ENCODE measurements around the gene PSMB5. TPM values are rescaled to one million over a fixed set of nuclear protein-coding genes. Genes with fewer than 3 reads are reported as not detected.

Gene PSMB5
- total and polyA plus RNA-seq, 2 experiments from 2014 or later, result 124 to 326 TPM

- TF ChIP-seq, protein P1, sequence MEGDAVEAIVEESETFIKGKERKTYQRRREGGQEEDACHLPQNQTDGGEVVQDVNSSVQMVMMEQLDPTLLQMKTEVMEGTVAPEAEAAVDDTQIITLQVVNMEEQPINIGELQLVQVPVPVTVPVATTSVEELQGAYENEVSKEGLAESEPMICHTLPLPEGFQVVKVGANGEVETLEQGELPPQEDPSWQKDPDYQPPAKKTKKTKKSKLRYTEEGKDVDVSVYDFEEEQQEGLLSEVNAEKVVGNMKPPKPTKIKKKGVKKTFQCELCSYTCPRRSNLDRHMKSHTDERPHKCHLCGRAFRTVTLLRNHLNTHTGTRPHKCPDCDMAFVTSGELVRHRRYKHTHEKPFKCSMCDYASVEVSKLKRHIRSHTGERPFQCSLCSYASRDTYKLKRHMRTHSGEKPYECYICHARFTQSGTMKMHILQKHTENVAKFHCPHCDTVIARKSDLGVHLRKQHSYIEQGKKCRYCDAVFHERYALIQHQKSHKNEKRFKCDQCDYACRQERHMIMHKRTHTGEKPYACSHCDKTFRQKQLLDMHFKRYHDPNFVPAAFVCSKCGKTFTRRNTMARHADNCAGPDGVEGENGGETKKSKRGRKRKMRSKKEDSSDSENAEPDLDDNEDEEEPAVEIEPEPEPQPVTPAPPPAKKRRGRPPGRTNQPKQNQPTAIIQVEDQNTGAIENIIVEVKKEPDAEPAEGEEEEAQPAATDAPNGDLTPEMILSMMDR (IDR thresholded peaks at IDR 0.05; ENCODE audit: low read depth, low read length), result no peak
- H3K27ac ChIP-seq, result peak overlapping the region; percentile 99
These were observed 56.2 kb downstream of the PSMB5 start for GRCh38 chr14:22978487-22978837.

DNA sequence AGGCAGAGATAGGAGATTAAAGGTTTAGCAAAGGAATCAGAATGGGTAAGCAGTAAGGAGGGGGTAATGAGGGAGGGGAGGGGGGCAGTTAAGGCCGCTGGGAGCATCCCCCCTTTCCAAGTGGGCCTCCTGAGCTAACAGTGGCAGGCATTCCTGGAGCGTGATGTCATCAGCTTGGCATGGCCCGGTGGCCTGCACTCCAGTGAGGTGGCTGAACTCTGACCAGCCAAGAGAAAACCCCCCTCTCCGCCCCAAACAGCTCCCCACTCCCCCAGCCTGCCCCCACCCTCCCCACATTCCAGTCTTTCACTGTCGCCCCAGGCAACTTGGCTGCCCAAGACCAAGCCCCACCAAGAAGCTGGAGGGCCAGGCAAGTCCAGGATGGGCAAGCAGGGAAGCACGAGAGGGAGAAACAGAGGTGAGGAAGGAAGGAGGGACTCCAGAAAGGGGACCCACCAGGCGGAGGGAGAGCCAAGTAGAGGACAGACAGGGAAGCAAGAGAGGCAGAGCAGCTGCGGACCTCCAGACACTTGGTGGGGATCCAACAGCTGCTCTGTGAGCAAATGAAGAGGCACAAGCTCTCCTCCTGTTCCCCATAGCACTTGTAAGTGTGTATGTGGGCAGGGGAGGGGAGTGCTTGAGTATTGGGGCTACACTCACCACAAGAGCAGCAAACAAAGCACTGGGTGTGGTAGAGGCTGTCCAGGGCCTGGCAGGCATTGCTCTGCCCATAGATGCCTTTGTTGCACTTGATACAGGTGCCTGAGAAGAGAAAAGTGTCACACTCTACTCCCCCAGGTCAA lies 56.8 kb downstream of the PSMB5 start:
- Histone ChIP-seq H3K27me3 (no peaks in the 10 kb centered on the region), H3K36me3 (peaks cover 15% of the 10 kb centered on the region), H3K4me3 (no peak overlapping the region), H3K27ac (peak overlapping the region; percentile 99), H3K4me1 (ENCODE audit: low read depth) (peaks cover 40% of the 10 kb centered on the region), H3K9me3 (ENCODE audit: low read depth) (no peaks in the 10 kb centered on the region)
- TF ChIP-seq, protein P1 (IDR thresholded peaks at IDR 0.05; ENCODE audit: low read depth, low read length), result no peak
- peak; percentile 87 to 89 for DNase-seq (ENCODE audit: low read depth in 1 of 2, low spot score in 1 of 2)

More at GRCh38 chr14:22978487-22978837, 56.2 kb downstream of the PSMB5 start:
- Histone ChIP-seq H3K4me3 (no peak overlapping the region), H3K36me3 (peaks cover 10% of the 10 kb centered on the region), H3K27me3 (no peaks in the 10 kb centered on the region), H3K9me3 (ENCODE audit: low read depth) (no peaks in the 10 kb centered on the region), H3K4me1 (ENCODE audit: low read depth) (peaks cover 40% of the 10 kb centered on the region)
- no peak for DNase-seq (ENCODE audit: low read depth in 1 of 2, low spot score in 1 of 2)

DNA sequence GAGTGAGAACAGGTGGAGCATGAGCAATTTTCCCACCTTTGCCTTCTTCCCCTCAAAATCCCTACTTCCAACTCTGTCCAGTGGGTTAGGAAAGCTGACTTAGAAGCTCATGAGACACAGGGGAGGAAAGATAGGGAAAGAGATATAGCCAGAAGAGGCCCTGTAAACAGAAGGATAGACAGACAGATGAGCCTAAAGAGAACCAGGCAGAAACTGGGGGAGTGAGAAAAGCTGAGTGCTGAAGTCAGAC lies 57.3 kb downstream of the PSMB5 start:
- H3K27ac ChIP-seq, result peak overlapping the region; percentile 99
- peaks cover 15% of the 10 kb centered on the region for H3K36me3 ChIP-seq
- no peaks in the 10 kb centered on the region for H3K27me3 ChIP-seq
- H3K4me3 ChIP-seq, result no peak overlapping the region
- DNase-seq (ENCODE audit: low read depth in 1 of 2, low spot score in 1 of 2), result no peak
- peaks cover 40% of the 10 kb centered on the region for H3K4me1 ChIP-seq (ENCODE audit: low read depth)
- no peaks in the 10 kb centered on the region for H3K9me3 ChIP-seq (ENCODE audit: low read depth)
- TF ChIP-seq, protein P1 (IDR thresholded peaks at IDR 0.05; ENCODE audit: low read depth, low read length), result no peak

GRCh38 chr14:22976620-22977433 lies 57.9 kb downstream of the PSMB5 start:
- peak; percentile 36 to 76 for DNase-seq (ENCODE audit: low read depth in 1 of 2, low spot score in 1 of 2)
- H3K4me1 ChIP-seq (ENCODE audit: low read depth), result peaks cover 40% of the 10 kb centered on the region
- H3K27me3 ChIP-seq, result no peaks in the 10 kb centered on the region
- H3K4me3 ChIP-seq, result no peak overlapping the region
- TF ChIP-seq, protein P1 (IDR thresholded peaks at IDR 0.05; ENCODE audit: low read depth, low read length), result no peak
- H3K27ac ChIP-seq, result peak overlapping the region; percentile 99
- H3K36me3 ChIP-seq, result peaks cover 15% of the 10 kb centered on the region
- H3K9me3 ChIP-seq (ENCODE audit: low read depth), result no peaks in the 10 kb centered on the region

Other genes with a start within 250 kb of the PSMB5 start
- gene SLC7A7, start 219.5 kb downstream of the PSMB5 start, total RNA-seq, result 1.3 and 2.3 TPM in 2 replicates
- 1.4 and 1.9 TPM in 2 replicates for gene SLC7A7, start 219.5 kb downstream of the PSMB5 start, polyA plus RNA-seq
- gene MRPL52, start 205.0 kb downstream of the PSMB5 start, total RNA-seq, result 58.0 and 97.9 TPM in 2 replicates
- 246 and 259 TPM in 2 replicates for gene MRPL52, start 205.0 kb downstream of the PSMB5 start, polyA plus RNA-seq
- gene MMP14, start 198.3 kb downstream of the PSMB5 start, total RNA-seq, result 24.6 and 48.1 TPM in 2 replicates
- gene MMP14, start 198.3 kb downstream of the PSMB5 start, polyA plus RNA-seq, result 1.8 and 6.3 TPM in 2 replicates
- gene LRP10, start 163.2 kb downstream of the PSMB5 start, total RNA-seq, result 40.8 and 47.1 TPM in 2 replicates
- gene LRP10, start 163.2 kb downstream of the PSMB5 start, polyA plus RNA-seq, result 58.6 and 62.7 TPM in 2 replicates
- gene REM2, start 151.7 kb downstream of the PSMB5 start, total RNA-seq, result 1.6 and 5.1 TPM in 2 replicates
- gene REM2, start 151.7 kb downstream of the PSMB5 start, polyA plus RNA-seq, result 2.7 and 7.1 TPM in 2 replicates
- 97.6 and 107 TPM in 2 replicates for gene RBM23, start 115.8 kb downstream of the PSMB5 start, total RNA-seq
- 93.4 and 94.7 TPM in 2 replicates for gene RBM23, start 115.8 kb downstream of the PSMB5 start, polyA plus RNA-seq
- 53.9 and 62.7 TPM in 2 replicates for gene PRMT5, start 105.5 kb downstream of the PSMB5 start, total RNA-seq
- gene PRMT5, start 105.5 kb downstream of the PSMB5 start, polyA plus RNA-seq, result 131 and 134 TPM in 2 replicates
- gene HAUS4, start 77.8 kb downstream of the PSMB5 start, total RNA-seq, result 60.7 and 84.5 TPM in 2 replicates
- gene HAUS4, start 77.8 kb downstream of the PSMB5 start, polyA plus RNA-seq, result 28.3 and 59.7 TPM in 2 replicates
- 33.8 and 39.3 TPM in 2 replicates for gene AJUBA, start 52.3 kb downstream of the PSMB5 start, total RNA-seq
- gene AJUBA, start 52.3 kb downstream of the PSMB5 start, polyA plus RNA-seq, result 18.9 and 19.9 TPM in 2 replicates
- gene C14orf93, start 24.8 kb downstream of the PSMB5 start, total RNA-seq, result 7.9 and 26.3 TPM in 2 replicates
- 6.7 and 10.5 TPM in 2 replicates for gene C14orf93, start 24.8 kb downstream of the PSMB5 start, polyA plus RNA-seq
- 0.12 TPM in 1 of 2 replicates, not detected in the other for gene PSMB11, start 7.3 kb upstream of the PSMB5 start, total RNA-seq
- not detected in 2 replicates for gene PSMB11, start 7.3 kb upstream of the PSMB5 start, polyA plus RNA-seq
- 8.6 and 8.9 TPM in 2 replicates for gene CDH24, start 22.6 kb upstream of the PSMB5 start, total RNA-seq
- gene CDH24, start 22.6 kb upstream of the PSMB5 start, polyA plus RNA-seq, result 4.4 and 13.4 TPM in 2 replicates
- gene ACIN1, start 60.2 kb upstream of the PSMB5 start, total RNA-seq, result 95.1 and 151 TPM in 2 replicates
- 41.0 and 45.5 TPM in 2 replicates for gene ACIN1, start 60.2 kb upstream of the PSMB5 start, polyA plus RNA-seq
- 22.2 and 57.0 TPM in 2 replicates for gene C14orf119, start 60.6 kb upstream of the PSMB5 start, total RNA-seq
- gene C14orf119, start 60.6 kb upstream of the PSMB5 start, polyA plus RNA-seq, result 105 and 120 TPM in 2 replicates
- gene CIROP, start 70.1 kb upstream of the PSMB5 start, total RNA-seq, result 0.15 TPM in 1 of 2 replicates, not detected in the other
- gene CIROP, start 70.1 kb upstream of the PSMB5 start, polyA plus RNA-seq, result not detected in 2 replicates
- not detected in 2 replicates for gene CEBPE, start 84.4 kb upstream of the PSMB5 start, total RNA-seq
- gene CEBPE, start 84.4 kb upstream of the PSMB5 start, polyA plus RNA-seq, result not detected in 2 replicates
- gene SLC7A8, start 148.8 kb upstream of the PSMB5 start, total RNA-seq, result 9.2 and 14.1 TPM in 2 replicates
- 12.6 and 14.0 TPM in 2 replicates for gene SLC7A8, start 148.8 kb upstream of the PSMB5 start, polyA plus RNA-seq
- not detected in 2 replicates for gene RNF212B, start 203.0 kb upstream of the PSMB5 start, total RNA-seq
- gene RNF212B, start 203.0 kb upstream of the PSMB5 start, polyA plus RNA-seq, result 0.72 TPM in 1 of 2 replicates, not detected in the other